ENCODE data around the gene NUP155.
"Not testable (repeated sequence)": the region's sequence is repeated elsewhere in the genome, so short reads cannot be mapped to it uniquely, and the experiment has no call there.

The NUP155 gene

DNA sequence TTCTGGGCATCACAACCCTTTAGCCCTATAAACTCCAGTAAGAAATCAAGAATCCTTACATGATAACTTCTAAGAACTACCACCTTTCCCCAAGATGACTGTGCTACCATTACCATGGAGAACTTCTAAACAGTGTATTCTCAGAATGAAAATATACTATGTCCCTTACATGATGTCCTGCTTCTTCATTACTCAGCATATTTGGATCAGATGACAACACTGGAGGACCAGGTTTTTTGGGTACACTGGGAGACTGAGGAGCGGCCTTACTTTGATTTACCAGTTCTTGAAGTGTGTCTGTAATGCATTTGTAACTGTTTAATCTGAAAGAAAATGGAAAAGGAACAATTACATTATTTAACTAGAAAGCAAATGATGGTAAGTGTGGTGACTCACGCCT lies 66.0 kb downstream of the NUP155 start:
- H3K27me3 Mint-ChIP-seq (ENCODE audit: low read depth, poor library complexity), result no peaks in the 10 kb centered on the region
- no peak overlapping the region for H3K4me3 Mint-ChIP-seq
- no peaks in the 10 kb centered on the region for H3K4me1 Mint-ChIP-seq
- H3K27ac Mint-ChIP-seq, result peak overlapping the region; percentile 6
- no peak for TF ChIP-seq CTCF (IDR thresholded peaks at IDR 0.05)
- no peak for DNase-seq
- no peaks in the 10 kb centered on the region for H3K9me3 Mint-ChIP-seq
- peaks cover 64% of the 10 kb centered on the region for H3K36me3 Mint-ChIP-seq (ENCODE audit: low read depth)

DNA sequence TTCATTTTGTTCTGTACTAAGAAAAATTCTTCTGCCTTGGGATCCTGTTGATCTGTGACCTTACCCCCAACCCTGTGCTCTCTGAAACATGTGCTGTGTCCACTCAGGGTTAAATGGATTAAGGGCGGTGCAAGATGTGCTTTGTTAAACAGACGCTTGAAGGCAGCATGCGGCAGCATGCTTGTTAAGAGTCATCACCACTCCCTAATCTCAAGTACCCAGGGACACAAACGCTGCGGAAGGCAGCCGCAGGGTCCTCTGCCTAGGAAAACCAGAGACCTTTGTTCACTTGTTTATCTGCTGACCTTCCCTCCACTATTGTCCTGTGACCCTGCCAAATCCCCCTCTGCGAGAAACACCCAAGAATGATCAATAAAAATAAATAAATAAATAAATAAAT lies 74.6 kb downstream of the NUP155 start:
- not testable (repeated sequence) for H3K27me3 Mint-ChIP-seq (ENCODE audit: low read depth, poor library complexity)

GRCh38 chr5:37283214-37283820 lies 87.6 kb downstream of the NUP155 start:
- Mint-ChIP-seq H3K27me3 (ENCODE audit: low read depth, poor library complexity) (peaks cover 2% of the 10 kb centered on the region), H3K36me3 (ENCODE audit: low read depth) (peaks cover 26% of the 10 kb centered on the region), H3K4me1 (no peaks in the 10 kb centered on the region), H3K4me3 (no peak overlapping the region), H3K9me3 (peaks cover 66% of the 10 kb centered on the region), H3K27ac (no peak overlapping the region)
- no peak for TF ChIP-seq CTCF (IDR thresholded peaks at IDR 0.05)
- no peak for DNase-seq

More for the DNA sequence above, 74.6 kb downstream of the NUP155 start:
- not testable (repeated sequence) for DNase-seq, H3K9me3 Mint-ChIP-seq, H3K4me3 Mint-ChIP-seq, H3K27ac Mint-ChIP-seq, H3K4me1 Mint-ChIP-seq
- peaks cover 82% of the 10 kb centered on the region for H3K36me3 Mint-ChIP-seq (ENCODE audit: low read depth)

- Mint-ChIP-seq H3K9me3 (peaks cover 40% of the 10 kb centered on the region), H3K27me3 (ENCODE audit: low read depth, poor library complexity) (no peaks in the 10 kb centered on the region), H3K4me1 (no peaks in the 10 kb centered on the region), H3K27ac (no peak overlapping the region), H3K36me3 (ENCODE audit: low read depth) (peaks cover 3% of the 10 kb centered on the region), H3K4me3 (no peak overlapping the region)
- no peak for DNase-seq
- TF ChIP-seq CTCF (IDR thresholded peaks at IDR 0.05), result no peak
These were observed 95.4 kb downstream of the NUP155 start for GRCh38 chr5:37275511-37275910.

GRCh38 chr5:37272511-37272910 lies 98.4 kb downstream of the NUP155 start:
- H3K27ac Mint-ChIP-seq, result no peak overlapping the region
- H3K36me3 Mint-ChIP-seq (ENCODE audit: low read depth), result peaks cover 5% of the 10 kb centered on the region
- no peaks in the 10 kb centered on the region for H3K4me1 Mint-ChIP-seq
- TF ChIP-seq CTCF (IDR thresholded peaks at IDR 0.05), result no peak
- H3K9me3 Mint-ChIP-seq, result peaks cover 27% of the 10 kb centered on the region
- no peak for DNase-seq
- H3K27me3 Mint-ChIP-seq (ENCODE audit: low read depth, poor library complexity), result no peaks in the 10 kb centered on the region
- no peak overlapping the region for H3K4me3 Mint-ChIP-seq

- not testable (repeated sequence) for H3K4me3 Mint-ChIP-seq; H3K27me3 Mint-ChIP-seq (ENCODE audit: low read depth, poor library complexity); DNase-seq; H3K27ac Mint-ChIP-seq; H3K4me1 Mint-ChIP-seq; H3K36me3 Mint-ChIP-seq (ENCODE audit: low read depth)
- peaks cover 31% of the 10 kb centered on the region for H3K9me3 Mint-ChIP-seq
These were observed 102.8 kb downstream of the NUP155 start for GRCh38 chr5:37268100-37268499.

DNA sequence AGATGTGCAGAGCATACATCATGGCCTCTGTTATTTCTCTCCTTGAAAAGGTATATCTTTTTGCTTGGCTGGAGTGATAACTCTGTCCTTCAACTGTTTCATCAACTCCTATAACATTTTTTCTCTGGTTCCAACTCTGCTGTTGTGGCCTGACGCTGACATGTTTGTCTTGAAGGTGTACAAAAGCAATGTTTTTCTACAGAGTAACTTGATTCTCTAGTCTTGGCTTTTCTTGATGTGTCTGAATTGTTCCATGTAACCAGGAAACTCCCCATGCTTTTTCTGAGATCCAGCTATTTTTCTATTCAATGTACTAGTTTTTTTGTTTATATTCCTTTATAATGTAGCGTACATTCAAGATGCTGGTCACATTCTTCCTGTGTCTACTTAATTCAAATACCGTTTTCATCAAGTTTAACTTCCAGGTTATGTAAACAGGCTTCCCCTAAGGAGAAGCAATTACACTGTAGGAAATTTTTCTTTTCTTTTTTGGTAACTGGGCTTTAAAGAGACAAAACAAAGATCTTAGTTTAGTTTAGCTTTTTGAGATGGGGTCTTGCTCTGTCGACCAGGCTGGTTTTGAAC lies 115.0 kb downstream of the NUP155 start:
- H3K27ac Mint-ChIP-seq, result no peak overlapping the region
- no peak for DNase-seq
- peaks cover 57% of the 10 kb centered on the region for H3K9me3 Mint-ChIP-seq
- peaks cover 6% of the 10 kb centered on the region for H3K27me3 Mint-ChIP-seq (ENCODE audit: low read depth, poor library complexity)
- H3K4me3 Mint-ChIP-seq, result no peak overlapping the region
- no peak for TF ChIP-seq CTCF (IDR thresholded peaks at IDR 0.05)
- no peaks in the 10 kb centered on the region for H3K4me1 Mint-ChIP-seq
- H3K36me3 Mint-ChIP-seq (ENCODE audit: low read depth), result peaks cover 26% of the 10 kb centered on the region

Measured in nephron progenitor cell (in vitro differentiated cells).